ENCODE results near the gene YTHDC2.
A peak's percentile ranks its signal among the peaks of the same experiment; 100 is the strongest.
"Not testable (repeated sequence)": the region's sequence is repeated elsewhere in the genome, so short reads cannot be mapped to it uniquely, and the experiment has no call there.

YTHDC2 gene

GRCh38 chr5:113600255-113600905 is 86.9 kb downstream of the YTHDC2 start:
- Mint-ChIP-seq H3K4me1 (peaks cover 0 to 2% of the 10 kb centered on the region in 2 donors), H3K4me3 (no peak overlapping the region), H3K36me3 (peaks cover 4 to 7% of the 10 kb centered on the region in 2 donors), H3K27me3 (peaks cover 0 to 5% of the 10 kb centered on the region in 2 donors), H3K27ac (no peak overlapping the region), H3K9me3 (no peaks in the 10 kb centered on the region)
- ATAC-seq (replicated peaks) (no peak), DNase-seq (no peak)

GRCh38 chr5:113601423-113601822 is 87.9 kb downstream of the YTHDC2 start:
- ATAC-seq (replicated peaks) (no peak), DNase-seq (no peak)
- no peaks in the 10 kb centered on the region for H3K9me3 Mint-ChIP-seq
- H3K27me3 Mint-ChIP-seq: peaks cover 5 to 16% of the 10 kb centered on the region in 2 donors
- H3K36me3 Mint-ChIP-seq: peaks cover 4 to 7% of the 10 kb centered on the region in 2 donors
- peaks cover 0 to 4% of the 10 kb centered on the region in 2 donors for H3K4me1 Mint-ChIP-seq
- no peak overlapping the region for H3K27ac Mint-ChIP-seq
- no peak overlapping the region for H3K4me3 Mint-ChIP-seq

GRCh38 chr5:113603246-113603645 is 89.8 kb downstream of the YTHDC2 start:
- ATAC-seq (replicated peaks); H3K27ac Mint-ChIP-seq; H3K9me3 Mint-ChIP-seq; H3K36me3 Mint-ChIP-seq; H3K4me3 Mint-ChIP-seq; H3K4me1 Mint-ChIP-seq; DNase-seq: not testable (repeated sequence)
- H3K27me3 Mint-ChIP-seq: peaks cover 17 to 29% of the 10 kb centered on the region in 2 donors

- ATAC-seq (replicated peaks) (peak; percentile 87 to 90), DNase-seq (peak; percentile 13)
- Mint-ChIP-seq H3K27me3 (peaks cover 20 to 40% of the 10 kb centered on the region in 2 donors), H3K27ac (peak overlapping the region; percentile 69), H3K4me1 (peaks cover 0 to 5% of the 10 kb centered on the region in 2 donors), H3K9me3 (no peaks in the 10 kb centered on the region), H3K4me3 (no peak overlapping the region), H3K36me3 (no peaks in the 10 kb centered on the region)
Measured at GRCh38 chr5:113606298-113607134, 93.0 kb downstream of the YTHDC2 start.

GRCh38 chr5:113607361-113607760 is 93.9 kb downstream of the YTHDC2 start:
- Mint-ChIP-seq H3K4me1 (peaks cover 0 to 5% of the 10 kb centered on the region in 2 donors), H3K4me3 (no peak overlapping the region), H3K9me3 (no peaks in the 10 kb centered on the region), H3K36me3 (no peaks in the 10 kb centered on the region), H3K27me3 (peaks cover 20 to 40% of the 10 kb centered on the region in 2 donors), H3K27ac (no peak overlapping the region)
- ATAC-seq (replicated peaks) (no peak), DNase-seq (no peak)

GRCh38 chr5:113608113-113608596 is 94.7 kb downstream of the YTHDC2 start:
- H3K4me1 Mint-ChIP-seq: peaks cover 0 to 3% of the 10 kb centered on the region in 2 donors
- no peaks in the 10 kb centered on the region for H3K36me3 Mint-ChIP-seq
- H3K27me3 Mint-ChIP-seq: peaks cover 24 to 47% of the 10 kb centered on the region in 2 donors
- no peaks in the 10 kb centered on the region for H3K9me3 Mint-ChIP-seq
- H3K27ac Mint-ChIP-seq: no peak overlapping the region
- no peak for ATAC-seq (replicated peaks)
- no peak overlapping the region for H3K4me3 Mint-ChIP-seq
- DNase-seq: no peak

- Mint-ChIP-seq H3K27me3 (peaks cover 28 to 43% of the 10 kb centered on the region in 2 donors), H3K9me3 (no peaks in the 10 kb centered on the region), H3K4me3 (no peak overlapping the region), H3K36me3 (no peaks in the 10 kb centered on the region), H3K27ac (no peak overlapping the region), H3K4me1 (no peaks in the 10 kb centered on the region)
- DNase-seq (no peak), ATAC-seq (replicated peaks) (peak; percentile 53 to 59)
Measured at GRCh38 chr5:113612060-113612496, 98.6 kb downstream of the YTHDC2 start.

GRCh38 chr5:113614191-113614590 is 100.7 kb downstream of the YTHDC2 start:
- Mint-ChIP-seq H3K9me3 (no peaks in the 10 kb centered on the region), H3K27ac (no peak overlapping the region), H3K4me3 (no peak overlapping the region), H3K4me1 (no peaks in the 10 kb centered on the region), H3K27me3 (peaks cover 17 to 32% of the 10 kb centered on the region in 2 donors), H3K36me3 (no peaks in the 10 kb centered on the region)
- ATAC-seq (replicated peaks) (no peak), DNase-seq (no peak)

- Mint-ChIP-seq H3K27ac (no peak overlapping the region), H3K4me3 (no peak overlapping the region), H3K4me1 (no peaks in the 10 kb centered on the region), H3K36me3 (no peaks in the 10 kb centered on the region), H3K27me3 (peaks cover 17 to 24% of the 10 kb centered on the region in 2 donors), H3K9me3 (peaks cover 0 to 2% of the 10 kb centered on the region in 2 donors)
- DNase-seq (no peak), ATAC-seq (replicated peaks) (no peak)
Measured at GRCh38 chr5:113615708-113616107, 102.2 kb downstream of the YTHDC2 start.

- H3K4me1 Mint-ChIP-seq: no peaks in the 10 kb centered on the region
- ATAC-seq (replicated peaks) (no peak), DNase-seq (no peak)
- peaks cover 0 to 2% of the 10 kb centered on the region in 2 donors for H3K9me3 Mint-ChIP-seq
- no peak overlapping the region for H3K4me3 Mint-ChIP-seq
- no peak overlapping the region for H3K27ac Mint-ChIP-seq
- no peaks in the 10 kb centered on the region for H3K36me3 Mint-ChIP-seq
- peaks cover 20 to 24% of the 10 kb centered on the region in 2 donors for H3K27me3 Mint-ChIP-seq
Measured at GRCh38 chr5:113617191-113617796, 103.8 kb downstream of the YTHDC2 start.

- Mint-ChIP-seq H3K27ac (no peak overlapping the region), H3K4me3 (no peak overlapping the region), H3K36me3 (no peaks in the 10 kb centered on the region), H3K27me3 (peaks cover 21 to 29% of the 10 kb centered on the region in 2 donors), H3K9me3 (peaks cover under 1 to 2% of the 10 kb centered on the region in 2 donors), H3K4me1 (no peaks in the 10 kb centered on the region)
- ATAC-seq (replicated peaks) (no peak), DNase-seq (no peak)
Measured at GRCh38 chr5:113632996-113633395, 119.5 kb downstream of the YTHDC2 start.

GRCh38 chr5:113634957-113635356 is 121.5 kb downstream of the YTHDC2 start:
- no peaks in the 10 kb centered on the region for H3K9me3 Mint-ChIP-seq
- no peaks in the 10 kb centered on the region for H3K4me1 Mint-ChIP-seq
- ATAC-seq (replicated peaks) (no peak), DNase-seq (no peak)
- peaks cover 16% of the 10 kb centered on the region in 2 donors for H3K27me3 Mint-ChIP-seq
- H3K27ac Mint-ChIP-seq: no peak overlapping the region
- H3K36me3 Mint-ChIP-seq: no peaks in the 10 kb centered on the region
- no peak overlapping the region for H3K4me3 Mint-ChIP-seq

- no peak for ATAC-seq (replicated peaks)
- H3K4me3 Mint-ChIP-seq: no peak overlapping the region
- no peaks in the 10 kb centered on the region for H3K4me1 Mint-ChIP-seq
- H3K9me3 Mint-ChIP-seq: peaks cover 0 to 6% of the 10 kb centered on the region in 2 donors
- no peaks in the 10 kb centered on the region for H3K36me3 Mint-ChIP-seq
- H3K27me3 Mint-ChIP-seq: peaks cover 9 to 22% of the 10 kb centered on the region in 2 donors
- no peak overlapping the region for H3K27ac Mint-ChIP-seq
- no peak for DNase-seq
Measured at GRCh38 chr5:113641715-113642114, 128.2 kb downstream of the YTHDC2 start.

All from stimulated activated naive B cell treated with anti-CD40 and anti-IgM and Interleukin-4, amounts not matched to agents 10 μg/mL and 1 μg/mL and 100 μg/mL, for 72 hours (primary cell).